T-cell (primary cell): Measurements from ENCODE around the gene EID2B. TPM values are rescaled to one million over a fixed set of nuclear protein-coding genes. Genes with fewer than 3 reads are reported as not detected.

Experiments used
- ATAC-seq, 4 experiments: fragments of 200-7000 bp in 3 of 4; fragments of 150-1000 bp in 1 of 4; cut with Tn5 transposase; replicated peaks in 1 of 4; 1 replicate in 3 of 4; 2 replicates in 1 of 4; pipeline ENCODE4 v1.10.0; 2021; ENCODE audit warnings: moderate library complexity in 3 of 4, mild to moderate bottlenecking in 2 of 4, moderate number of reproducible peaks in 1 of 4
- CTCF ChIA-PET, 2 donors: fragments of 300-600 bp; sonication (Branson Sonifier 250); formaldehyde crosslinking; loops; one replicate each; lab custom pipeline; 2022; ENCODE audit warnings: antibody characterized with exemption in 2 of 2; lab: Charles Lee
- POLR2A ChIA-PET, 2 donors: fragments of 300-600 bp; sonication (Branson Sonifier 250); formaldehyde crosslinking; loops; one replicate each; lab custom pipeline; 2022; ENCODE audit warnings: antibody characterized with exemption in 2 of 2; lab: Charles Lee
- DNase-seq, 35 experiments: peaks; one replicate each; pipeline versions ENCODE4 v3.0.0 to v3.0.0-alpha.2; 2013 to 2023
- H3K27ac ChIP-seq: one replicate; pipeline ENCODE4 v1.5.1; 2013; ENCODE audit warnings: low read length
- H3K27me3 ChIP-seq, 2 experiments: replicated peaks in 1 of 2; 1 replicate in 1 of 2; 2 replicates in 1 of 2; pipeline versions ENCODE4 v1.6.1 to v1.7.0; 2013; ENCODE audit warnings: low read length in 1 of 2, mixed read lengths in 1 of 2; ENCODE audit not compliant: control insufficient read depth in 2 of 2, insufficient read depth in 2 of 2; ENCODE audit errors: extremely low read depth in 1 of 2
- H3K36me3 ChIP-seq, 2 donors: 1 replicate in 1 of 2; 2 replicates in 1 of 2; pipeline versions ENCODE4 v1.6.1 to v1.7.0; 2013; ENCODE audit warnings: low read length in 1 of 2; ENCODE audit not compliant: control insufficient read depth in 2 of 2, insufficient read depth in 1 of 2; ENCODE audit errors: extremely low read depth in 1 of 2
- H3K4me1 ChIP-seq, 2 experiments: 1 replicate in 1 of 2; 2 replicates in 1 of 2; pipeline versions ENCODE4 v1.6.1 to v1.7.0; 2013; ENCODE audit warnings: low read length in 2 of 2, mixed read lengths in 1 of 2; ENCODE audit not compliant: insufficient read depth in 2 of 2, control insufficient read depth in 1 of 2; ENCODE audit errors: extremely low read depth in 1 of 2
- H3K4me3 ChIP-seq, 2 donors: 1 replicate in 1 of 2; 2 replicates in 1 of 2; pipeline versions ENCODE4 v1.5.1 to v1.7.0; 2013; ENCODE audit warnings: mild to moderate bottlenecking in 2 of 2, low read length in 1 of 2, moderate library complexity in 1 of 2; ENCODE audit not compliant: control insufficient read depth in 1 of 2; ENCODE audit errors: extremely low read depth in 1 of 2
- H3K9me3 ChIP-seq: 2 replicates; pipeline ENCODE4 v1.7.0; 2013
- H3K27ac Mint-ChIP-seq, 2 donors: one replicate each; pipeline ENCODE4 v1.8.0; 2020 to 2021; ENCODE audit warnings: mild to moderate bottlenecking in 2 of 2, mixed read lengths in 2 of 2
- H3K27me3 Mint-ChIP-seq, 2 donors: one replicate each; pipeline ENCODE4 v1.8.0; 2021 to 2022; ENCODE audit warnings: mixed read lengths in 2 of 2
- H3K36me3 Mint-ChIP-seq: one replicate; pipeline ENCODE4 v1.8.0; 2021; ENCODE audit warnings: mixed read lengths
- H3K4me1 Mint-ChIP-seq, 3 donors: one replicate each; pipeline ENCODE4 v1.8.0; 2020 to 2022; ENCODE audit warnings: mixed read lengths in 3 of 3, mild to moderate bottlenecking in 1 of 3
- H3K4me3 Mint-ChIP-seq, 3 donors: one replicate each; pipeline ENCODE4 v1.8.0; 2020 to 2022; ENCODE audit warnings: mild to moderate bottlenecking in 3 of 3, mixed read lengths in 3 of 3, moderate library complexity in 3 of 3
- H3K9me3 Mint-ChIP-seq, 3 donors: one replicate each; pipeline ENCODE4 v1.8.0; 2020 to 2022; ENCODE audit warnings: mixed read lengths in 3 of 3
- WGBS: methylation state at CpG from one replicate; pipeline ENCODE4 v1.1.5; 2013; ENCODE audit warnings: missing lambda C conversion rate; ENCODE audit not compliant: insufficient coverage; 5-methylcytosine and 5-hydroxymethylcytosine counted together
- total RNA-seq, 35 experiments: library from RNA in 6 of 35; stranded (reverse) in 6 of 35; fragments of 120-200 nt in 1 of 35; gene quantifications; one replicate each; pipeline versions ENCODE4 v1.2.1 to v1.2.4 and lab custom pipeline; 2013 to 2026

Gene EID2B
- total RNA-seq, 5 donors from 2014 or later (not counting 1 experiment from before 2014, with no cell fraction given) = 4.1 to 6.3 (median 5.8) TPM

DNA sequence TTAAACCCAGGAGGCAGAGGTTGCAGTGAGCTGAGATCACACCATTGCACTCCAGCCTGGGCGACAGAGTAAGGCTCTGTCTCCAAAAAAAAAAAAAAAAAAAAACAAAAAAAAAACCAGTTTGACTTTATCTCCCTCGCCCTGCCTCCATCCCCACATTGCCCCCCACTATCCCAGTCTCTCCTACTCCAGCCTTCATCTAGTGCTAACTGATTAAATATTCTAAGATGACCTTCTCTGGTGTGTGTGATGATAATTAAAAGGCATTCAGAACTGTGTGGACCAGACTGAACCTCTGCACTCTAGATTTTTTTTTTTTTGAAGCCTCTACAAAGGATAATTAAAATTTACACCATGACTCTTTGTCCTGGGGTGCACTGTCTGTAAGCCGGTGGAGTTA, 39.9 kb downstream of the EID2B start:
- Mint-ChIP-seq H3K4me1 (peaks cover 0 to 2% (median 1%) of the 10 kb centered on the region in 3 donors), H3K36me3 (peaks cover 20% of the 10 kb centered on the region), H3K9me3 (no peaks in the 10 kb centered on the region), H3K27ac (no peak overlapping the region), H3K4me3 (no peak overlapping the region), H3K27me3 (peaks cover 6 to 11% of the 10 kb centered on the region in 2 donors)
- ATAC-seq = no peak
- DNase-seq = no peak
- Histone ChIP-seq H3K36me3 (peaks cover 25 to 30% of the 10 kb centered on the region in 2 donors), H3K9me3 (no peaks in the 10 kb centered on the region), H3K27me3 (peaks cover 0 to 20% of the 10 kb centered on the region in 2 experiments), H3K4me3 (no peak overlapping the region), H3K27ac (no peak overlapping the region), H3K4me1 (peaks cover 0 to 3% of the 10 kb centered on the region in 2 experiments)
- CTCF ChIA-PET = interaction anchor here (0.5 to 0.7 kb wide), 2 partner anchors 243 to 389 kb away, joined by 3 to 7 read pairs; no protein-coding TSS in a partner anchor
- WGBS = no CpG with 5 or more reads among the region's 3 CpGs
- POLR2A ChIA-PET = no interaction called here

DNA sequence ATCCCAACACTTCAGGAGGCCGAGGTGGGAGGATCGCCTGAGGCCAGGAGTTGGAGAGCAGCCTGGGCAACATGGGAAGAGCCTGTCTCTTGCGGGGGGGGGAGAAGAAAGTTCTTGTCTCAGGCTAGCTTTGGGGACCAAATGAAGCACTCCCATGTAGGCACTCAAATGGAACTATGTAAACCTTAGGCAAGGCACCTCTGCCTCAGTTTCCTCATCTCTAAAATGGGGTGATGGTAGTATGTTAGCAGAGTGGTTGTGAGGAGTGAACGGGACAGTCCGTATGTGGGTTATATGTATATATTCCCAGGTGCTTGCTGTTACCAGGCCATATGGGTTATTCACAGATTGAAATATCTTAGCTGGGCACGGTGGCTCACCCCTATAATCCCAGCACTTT, 40.4 kb downstream of the EID2B start:
- peaks cover 21% of the 10 kb centered on the region for H3K36me3 Mint-ChIP-seq
- H3K4me3 ChIP-seq = no peak overlapping the region
- no peaks in the 10 kb centered on the region for H3K4me1 Mint-ChIP-seq
- WGBS = 82% methylated on average over 2 of the region's 6 CpGs
- H3K9me3 ChIP-seq = no peaks in the 10 kb centered on the region
- H3K4me3 Mint-ChIP-seq = no peak overlapping the region
- H3K27ac Mint-ChIP-seq = no peak overlapping the region
- no peaks in the 10 kb centered on the region for H3K4me1 ChIP-seq
- ATAC-seq = no peak
- H3K27me3 ChIP-seq = peaks cover 0 to 14% of the 10 kb centered on the region in 2 experiments
- no peak for DNase-seq
- H3K9me3 Mint-ChIP-seq = no peaks in the 10 kb centered on the region
- peaks cover 26 to 32% of the 10 kb centered on the region in 2 donors for H3K36me3 ChIP-seq
- peaks cover 6 to 9% of the 10 kb centered on the region in 2 donors for H3K27me3 Mint-ChIP-seq
- ChIA-PET CTCF (interaction anchor here (0.5 to 0.7 kb wide), 3 partner anchors 19 to 388 kb away, joined by 3 to 10 read pairs (median 7); no protein-coding TSS in a partner anchor), POLR2A (no interaction called here)
- no peak overlapping the region for H3K27ac ChIP-seq

DNA sequence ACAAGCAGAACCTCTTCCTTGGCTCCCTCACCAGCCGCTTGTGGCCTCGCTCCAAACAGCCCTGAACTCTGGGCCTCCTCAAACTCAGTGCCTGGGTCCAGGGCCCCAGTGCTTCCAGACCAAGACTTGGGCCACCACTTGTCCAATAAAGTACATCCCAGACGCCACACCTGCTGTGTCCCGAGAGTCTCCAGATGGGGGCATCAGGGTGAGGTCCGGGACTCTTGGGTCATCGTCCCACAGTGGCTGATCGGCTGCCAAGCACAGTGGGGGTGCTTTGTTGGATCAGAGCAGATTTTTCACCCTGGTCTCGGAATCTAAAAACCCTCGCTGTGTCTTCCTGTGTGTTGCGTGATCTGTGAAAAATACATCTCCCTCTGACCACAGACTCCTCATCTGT, 42.9 kb downstream of the EID2B start:
- no peak overlapping the region for H3K4me3 ChIP-seq
- ChIA-PET CTCF (no interaction called here), POLR2A (no interaction called here)
- no peaks in the 10 kb centered on the region for H3K27me3 ChIP-seq
- no peaks in the 10 kb centered on the region for H3K4me1 ChIP-seq
- no peak overlapping the region for H3K27ac ChIP-seq
- 88% methylated on average over 4 of the region's 10 CpGs for WGBS
- Mint-ChIP-seq H3K4me1 (peaks cover 0 to 2% (median 0%) of the 10 kb centered on the region in 3 donors), H3K9me3 (no peaks in the 10 kb centered on the region), H3K36me3 (peaks cover 32% of the 10 kb centered on the region), H3K27me3 (no peaks in the 10 kb centered on the region), H3K27ac (no peak overlapping the region), H3K4me3 (no peak overlapping the region)
- DNase-seq (no peak), ATAC-seq (no peak)
- H3K36me3 ChIP-seq = peaks cover 44 to 52% of the 10 kb centered on the region in 2 donors
- no peaks in the 10 kb centered on the region for H3K9me3 ChIP-seq

DNA sequence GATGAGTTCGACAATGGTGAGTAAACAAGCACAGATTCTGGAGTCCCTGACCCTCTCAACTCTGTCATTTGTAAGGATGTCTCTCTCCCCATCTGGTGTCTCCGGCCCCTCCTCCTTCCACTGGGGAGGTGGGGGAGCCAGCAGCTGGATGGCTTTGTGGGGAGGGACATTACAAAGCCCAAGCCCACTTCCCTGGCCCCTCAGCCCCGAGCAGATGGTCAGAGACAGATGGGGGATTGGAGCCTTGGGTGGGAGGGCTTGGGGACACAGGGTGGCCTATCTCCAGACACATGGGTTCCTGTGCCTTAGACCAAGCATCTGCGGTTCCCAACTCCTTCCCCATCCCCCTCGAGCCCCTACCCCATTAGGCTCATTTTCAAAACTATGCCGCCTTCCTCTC, 49.5 kb downstream of the EID2B start:
- WGBS = no CpG with 5 or more reads among the region's 6 CpGs
- ChIA-PET CTCF (no interaction called here), POLR2A (no interaction called here)

DNA sequence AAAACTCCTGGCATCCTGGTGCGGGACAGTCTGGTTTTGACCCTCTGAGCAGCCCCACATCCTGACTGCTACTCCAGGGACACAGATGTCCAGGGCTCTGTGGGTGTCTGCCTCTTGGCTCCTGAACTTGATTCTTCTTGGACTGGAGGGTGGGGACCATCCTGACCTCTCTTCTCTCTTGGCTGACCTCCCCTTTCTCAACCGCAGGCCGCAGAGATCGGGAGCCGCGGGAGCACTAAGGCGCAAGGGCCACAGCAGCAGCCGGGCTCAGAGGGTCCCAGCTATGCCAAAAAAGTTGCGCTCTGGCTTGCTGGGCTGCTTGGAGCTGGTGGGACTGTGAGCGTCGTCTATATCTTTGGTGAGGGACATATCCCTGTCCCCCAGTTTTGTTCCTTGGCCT, 51.0 kb downstream of the EID2B start:
- Mint-ChIP-seq H3K27me3 (no peaks in the 10 kb centered on the region), H3K4me1 (peaks cover 25 to 28% (median 26%) of the 10 kb centered on the region in 3 donors), H3K9me3 (no peaks in the 10 kb centered on the region), H3K4me3 (peak overlapping the region; percentile 84 to 90 (median 88)), H3K36me3 (peaks cover 11% of the 10 kb centered on the region), H3K27ac (peak overlapping the region; percentile 65 to 79)
- H3K9me3 ChIP-seq = no peaks in the 10 kb centered on the region
- no peak for DNase-seq
- peaks cover 18 to 19% of the 10 kb centered on the region in 2 donors for H3K36me3 ChIP-seq
- ATAC-seq = no peak
- CTCF ChIA-PET = no interaction called here
- H3K4me1 ChIP-seq = peaks cover 6 to 22% of the 10 kb centered on the region in 2 experiments
- H3K27ac ChIP-seq = no peak overlapping the region
- 93% methylated on average over 5 of the region's 11 CpGs for WGBS
- POLR2A ChIA-PET = no interaction called here
- H3K4me3 ChIP-seq = peak overlapping the region; percentile 90 to 97
- no peaks in the 10 kb centered on the region for H3K27me3 ChIP-seq

More for the DNA sequence above, 49.5 kb downstream of the EID2B start:
- no peaks in the 10 kb centered on the region for H3K27me3 Mint-ChIP-seq
- no peaks in the 10 kb centered on the region for H3K9me3 ChIP-seq
- no peak overlapping the region for H3K27ac ChIP-seq
- DNase-seq (no peak), ATAC-seq (no peak)
- peaks cover 27 to 29% of the 10 kb centered on the region in 2 donors for H3K36me3 ChIP-seq
- no peaks in the 10 kb centered on the region for H3K27me3 ChIP-seq
- H3K4me1 ChIP-seq = peaks cover 6 to 22% of the 10 kb centered on the region in 2 experiments
- peak overlapping the region; percentile 36 to 84 (median 44) for H3K4me3 Mint-ChIP-seq
- peaks cover 25 to 30% (median 26%) of the 10 kb centered on the region in 3 donors for H3K4me1 Mint-ChIP-seq
- no peaks in the 10 kb centered on the region for H3K9me3 Mint-ChIP-seq
- H3K4me3 ChIP-seq = no peak overlapping the region
- H3K27ac Mint-ChIP-seq = no peak overlapping the region
- H3K36me3 Mint-ChIP-seq = peaks cover 17% of the 10 kb centered on the region

DNA sequence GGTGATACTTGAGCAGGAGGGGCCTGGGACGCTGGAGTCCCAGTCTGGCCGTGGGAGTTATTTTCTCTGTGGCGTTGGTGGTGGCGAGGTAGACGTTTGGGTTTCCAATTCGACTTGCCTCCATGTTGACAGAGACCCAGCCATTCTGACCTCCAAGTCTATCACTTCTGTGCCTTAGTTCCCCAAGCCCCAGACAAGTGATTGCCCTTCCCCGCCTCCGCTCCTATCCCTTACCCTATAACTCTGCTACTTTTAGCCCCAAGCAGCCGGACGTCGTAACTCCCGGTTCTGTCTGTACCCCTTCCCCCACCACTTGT, 51.5 kb downstream of the EID2B start:
- 4% methylated on average over 7 of the region's 12 CpGs for WGBS
- H3K4me3 Mint-ChIP-seq = peak overlapping the region; percentile 84 to 90 (median 88)
- Histone ChIP-seq H3K4me1 (peaks cover 6 to 22% of the 10 kb centered on the region in 2 experiments), H3K4me3 (peak overlapping the region; percentile 90 to 97), H3K27ac (peak overlapping the region; percentile 73), H3K36me3 (peaks cover 15% of the 10 kb centered on the region in 2 donors), H3K9me3 (no peaks in the 10 kb centered on the region), H3K27me3 (no peaks in the 10 kb centered on the region)
- no peaks in the 10 kb centered on the region for H3K9me3 Mint-ChIP-seq
- DNase-seq = no peak
- peaks cover 12% of the 10 kb centered on the region for H3K36me3 Mint-ChIP-seq
- POLR2A ChIA-PET = interaction anchor here (0.6 to 1.0 kb wide), 2 partner anchors 33 to 45 kb away, joined by 7 read pairs; partner anchors contain the start of gene RPS16 (in 1 of the 2)
- CTCF ChIA-PET = interaction anchor here in 1 of 2 donors (0.6 to 1.2 kb wide), 5 partner anchors 12 to 99 kb away, joined by 3 to 7 read pairs (median 3); partner anchors contain the start of genes EID2, MED29 and PAF1
- H3K4me1 Mint-ChIP-seq = peaks cover 25 to 28% (median 26%) of the 10 kb centered on the region in 3 donors
- no peaks in the 10 kb centered on the region for H3K27me3 Mint-ChIP-seq
- peak overlapping the region; percentile 65 to 79 for H3K27ac Mint-ChIP-seq
- ATAC-seq = no peak
